ACHN (cell line): Measurements from ENCODE around the gene FAM161B.
"Not testable (repeated sequence)": the region's sequence is repeated elsewhere in the genome, so short reads cannot be mapped to it uniquely, and the experiment has no call there.

Source experiments
- DNase-seq: peaks from one replicate; pipeline ENCODE4 v3.0.0-alpha.2; 2015
- in situ Hi-C: cut with HindIII; loops from 2 replicates; pipeline ENCODE4 v1.10.0; 2017; ENCODE audit warnings: low sequenced_read_pairs, low pct_ligation_motif_present, low pct_unique_long_range_greater_than_20kb

The FAM161B gene

GRCh38 chr14:73953731-73954130, 3.8 kb upstream of the FAM161B start:
- in situ Hi-C loops = no loop called here
- DNase-seq = no peak

- in situ Hi-C loops = no loop called here
Measured at GRCh38 chr14:73945159-73945670, 4.7 kb downstream of the FAM161B start.

GRCh38 chr14:73944432-73945158, 5.3 kb downstream of the FAM161B start:
- in situ Hi-C loops = no loop called here
- DNase-seq = no peak

More at GRCh38 chr14:73945159-73945670, 4.7 kb downstream of the FAM161B start:
- no peak for DNase-seq

- in situ Hi-C loops = no loop called here
- peak; percentile 5 for DNase-seq
Measured at GRCh38 chr14:73943083-73943482, 6.8 kb downstream of the FAM161B start.

- DNase-seq = no peak
- in situ Hi-C loops = no loop called here
Measured at GRCh38 chr14:73942180-73942579, 7.7 kb downstream of the FAM161B start.

GRCh38 chr14:73937012-73937411, 12.9 kb downstream of the FAM161B start:
- DNase-seq = no peak

GRCh38 chr14:73936548-73936947, 13.3 kb downstream of the FAM161B start:
- no peak for DNase-seq
- in situ Hi-C loops = no loop called here

More at GRCh38 chr14:73937012-73937411, 12.9 kb downstream of the FAM161B start:
- in situ Hi-C loops = no loop called here

- in situ Hi-C loops = no loop called here
- DNase-seq = peak; percentile 40
Measured at GRCh38 chr14:73935666-73936065, 14.2 kb downstream of the FAM161B start.

- in situ Hi-C loops = no loop called here
- DNase-seq = no peak
Measured at GRCh38 chr14:73924337-73924736, 25.6 kb downstream of the FAM161B start.

- DNase-seq, in situ Hi-C loops: not testable (repeated sequence)
Measured at GRCh38 chr14:73919457-73919856, 30.4 kb downstream of the FAM161B start.

GRCh38 chr14:73916324-73916723, 33.6 kb downstream of the FAM161B start:
- no peak for DNase-seq
- in situ Hi-C loops = no loop called here

GRCh38 chr14:73913256-73913655, 36.6 kb downstream of the FAM161B start:
- in situ Hi-C loops = no loop called here
- DNase-seq = no peak

- in situ Hi-C loops = no loop called here
- DNase-seq = no peak
Measured at GRCh38 chr14:73909681-73910080, 40.2 kb downstream of the FAM161B start.

- in situ Hi-C loops = no loop called here
- DNase-seq = no peak
Measured at GRCh38 chr14:73903028-73903427, 46.9 kb downstream of the FAM161B start.

- in situ Hi-C loops = no loop called here
- no peak for DNase-seq
Measured at GRCh38 chr14:73896521-73896920, 53.4 kb downstream of the FAM161B start.

- in situ Hi-C loops = no loop called here
- no peak for DNase-seq
Measured at GRCh38 chr14:73895939-73896338, 54.0 kb downstream of the FAM161B start.

GRCh38 chr14:73894180-73894687, 55.7 kb downstream of the FAM161B start:
- in situ Hi-C loops, DNase-seq: not testable (repeated sequence)

GRCh38 chr14:73889376-73889775, 60.5 kb downstream of the FAM161B start:
- in situ Hi-C loops = no loop called here
- no peak for DNase-seq

GRCh38 chr14:73888971-73889370, 60.9 kb downstream of the FAM161B start:
- in situ Hi-C loops = no loop called here
- no peak for DNase-seq

- DNase-seq = no peak
- in situ Hi-C loops = no loop called here
Measured at GRCh38 chr14:73888460-73888725, 61.5 kb downstream of the FAM161B start.
